GM12878 (cell line): ENCODE results near the gene ICAM4. TPM values are rescaled to one million over a fixed set of nuclear protein-coding genes. Genes with fewer than 3 reads are reported as not detected.

Experiments used
- CEBPZ ChIP-seq: fragments of 150-350 bp; IDR thresholded peaks from 2 replicates; pipeline ENCODE4 v1.6.1; 2016; ENCODE audit warnings: low read depth, low read length
- JUND ChIP-seq: IDR thresholded peaks from 2 replicates; pipeline ENCODE4 v1.6.1; 2012; ENCODE audit warnings: low read depth, mild to moderate bottlenecking, low read length, improper control_type of control experiment, moderate library complexity
- NFIC ChIP-seq: IDR thresholded peaks from 2 replicates; pipeline ENCODE4 v1.6.1; 2012; ENCODE audit warnings: low read depth, mild to moderate bottlenecking, inconsistent platforms, low read length, moderate library complexity
- NR2F1 ChIP-seq: fragments of 450-650 bp; conservative IDR thresholded peaks from 2 replicates; pipeline ENCODE4 v1.6.1; 2017; ENCODE audit warnings: mild to moderate bottlenecking
- PML ChIP-seq: IDR thresholded peaks from 2 replicates; pipeline ENCODE4 v1.6.1; 2012; ENCODE audit warnings: low read length, inconsistent platforms
- PRDM15 ChIP-seq: fragments of 450-650 bp; formaldehyde crosslinking; IDR thresholded peaks from 2 replicates; pipeline ENCODE4 v1.4.0; 2020; ENCODE audit warnings: mild to moderate bottlenecking, moderate library complexity
- SIN3A ChIP-seq: IDR thresholded peaks from 2 replicates; pipeline ENCODE4 v1.6.1; 2012; ENCODE audit warnings: low read depth, low read length, improper control_type of control experiment
- SREBF1 ChIP-seq: IDR thresholded peaks from 2 replicates; pipeline ENCODE4 v1.6.1; 2012; ENCODE audit warnings: mild to moderate bottlenecking, low read length
- TCF12 ChIP-seq: IDR thresholded peaks from 2 replicates; pipeline ENCODE4 v1.6.1; 2011; ENCODE audit warnings: low read depth, mild to moderate bottlenecking, low read length
- ZBTB33 ChIP-seq: fragments of 450-650 bp; IDR thresholded peaks from 2 replicates; pipeline ENCODE4 v1.6.1; 2017; ENCODE audit warnings: mild to moderate bottlenecking
- polyA plus RNA-seq, 11 experiments: library from polyadenylated mRNA; depleted of rRNA in 4 of 11; unstranded in 6 of 11; stranded (reverse) in 5 of 11; fragments of >200 nt; fragmentation: Nextera tagmentation in 4 of 11; fragmentation: Illumina TruSeq in 1 of 11; extraction: Ambion mirVana in 4 of 11; extraction: Trizol in 1 of 11; gene quantifications; 1 replicate in 1 of 11; 2 replicates in 10 of 11; pipeline versions ENCODE4 v1.2.1 to v1.2.3, GENCODE V29; 2011 to 2016; ENCODE audit warnings: inconsistent platforms in 2 of 11, missing spikeins in 2 of 11, low read depth in 1 of 11
- total RNA-seq, 4 experiments: library from RNA; depleted of rRNA in 3 of 4; stranded (reverse); fragments of >200 nt in 3 of 4; fragmentation: Illumina TruSeq in 1 of 4; extraction: Trizol in 1 of 4; gene quantifications; 2 replicates each; pipeline versions ENCODE4 v1.2.1 to v1.2.3, GENCODE V29; 2013 to 2021

Gene ICAM4
- total and polyA plus RNA-seq, 10 of the 15 experiments (the other 5 are each of a cell fraction or from before 2014, with no cell fraction given), result 0.31 to 5.1 (median 1.7) TPM

- peak; percentile 58; the same call in 1 of the 2 replicates for TF ChIP-seq ZBTB33
- TF ChIP-seq TCF12, result no peak
- no peak for TF ChIP-seq SREBF1
- TF ChIP-seq CEBPZ, result no peak
- TF ChIP-seq PML, result no peak
- TF ChIP-seq NR2F1, result no peak
- TF ChIP-seq JUND, result no peak
- TF ChIP-seq NFIC, result no peak
- no peak for TF ChIP-seq PRDM15 (CRISPR knock-in tag)
- TF ChIP-seq SIN3A, result no peak
Measured at GRCh38 chr19:10284960-10285278, 1.8 kb upstream of the ICAM4 start (continued).
